Tibial nerve (tissue), 4 donors: Measurements from ENCODE around the gene WWC2.

ENCODE experiments used
- CTCF ChIP-seq, 5 experiments: fragments of 200-600 bp in 3 of 5; fragments of 450-650 bp in 2 of 5; sonication (generic) in 3 of 5; IDR thresholded peaks; one replicate each; pipeline ENCODE4 v1.5.1; 2016 to 2019; ENCODE audit warnings: antibody characterized with exemption in 5 of 5, mild to moderate bottlenecking in 3 of 5, moderate library complexity in 2 of 5
- EP300 ChIP-seq, 2 donors: sonication (generic); formaldehyde crosslinking; IDR thresholded peaks; one replicate each; pipeline ENCODE4 v1.6.1; 2017; ENCODE audit warnings: antibody characterized with exemption in 2 of 2, mild to moderate bottlenecking in 1 of 2

DNA sequence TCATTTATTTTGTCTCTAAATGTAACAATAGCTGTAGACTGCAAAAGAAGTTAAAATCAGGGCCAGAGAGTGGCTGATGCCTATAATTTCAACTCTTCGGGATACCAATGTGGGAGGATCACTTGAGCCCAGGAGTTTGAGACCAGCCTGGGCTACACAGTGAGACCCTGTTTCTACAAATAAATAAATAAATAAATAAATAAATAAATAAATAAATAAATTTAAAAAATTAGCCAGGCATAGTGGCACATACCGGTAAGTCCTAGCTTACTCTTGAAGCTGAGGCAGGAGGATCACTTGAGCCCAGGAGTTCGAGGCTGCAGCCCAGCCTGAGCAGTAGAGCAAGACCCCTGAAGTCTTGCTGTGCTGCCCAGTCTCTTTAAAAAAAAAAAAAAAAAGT lies 79.1 kb downstream of the WWC2 start:
- TF ChIP-seq CTCF (IDR thresholded peaks at IDR 0.05) (no peak), EP300 (IDR thresholded peaks at IDR 0.05) (no peak)
